Measurements from ENCODE around the gene ARHGEF1. TPM values are rescaled to one million over a fixed set of nuclear protein-coding genes. Genes with fewer than 3 reads are reported as not detected.

The ARHGEF1 gene
- total RNA-seq, 6 experiments from 2014 or later, result 63.8 to 73.3 (median 68.2) TPM

GRCh38 chr19:41876847-41877832 is 5.8 kb upstream of the ARHGEF1 start, which contains the start of gene CD79A:
Gene CD79A, plus strand, starts transcription at chr19:41877279. Its CDS starts 26 bp downstream, at chr19:41877305.
- H3K4me1 Mint-ChIP-seq (ENCODE audit: low read depth), result peaks cover 2% of the 10 kb centered on the region
- no peaks in the 10 kb centered on the region for H3K36me3 Mint-ChIP-seq (ENCODE audit: low read depth)
- no peak for DNase-seq
- H3K9me3 Mint-ChIP-seq, result no peaks in the 10 kb centered on the region
- no peak within 1 kb of the TSS for H3K27ac Mint-ChIP-seq
- no peak within 1 kb of the TSS for H3K4me3 Mint-ChIP-seq
- H3K27me3 Mint-ChIP-seq (ENCODE audit: insufficient read depth), result peaks cover 11% of the 10 kb centered on the region
- no peak for TF ChIP-seq CTCF (IDR thresholded peaks at IDR 0.05)

- TF ChIP-seq CTCF (IDR thresholded peaks at IDR 0.05), result no peak
- Mint-ChIP-seq H3K4me3 (no peak overlapping the region), H3K4me1 (ENCODE audit: low read depth) (peaks cover 9% of the 10 kb centered on the region), H3K36me3 (ENCODE audit: low read depth) (no peaks in the 10 kb centered on the region; the same call in 1 of the 2 replicates), H3K27me3 (ENCODE audit: insufficient read depth) (peaks cover 9% of the 10 kb centered on the region), H3K27ac (no peak overlapping the region), H3K9me3 (no peaks in the 10 kb centered on the region)
- DNase-seq, result no peak
These were observed 4.8 kb upstream of the ARHGEF1 start for GRCh38 chr19:41877916-41878905.

- Mint-ChIP-seq H3K36me3 (ENCODE audit: low read depth) (peaks cover 5% of the 10 kb centered on the region; the same call in 1 of the 2 replicates), H3K9me3 (no peaks in the 10 kb centered on the region), H3K4me1 (ENCODE audit: low read depth) (peaks cover 15% of the 10 kb centered on the region), H3K27me3 (ENCODE audit: insufficient read depth) (peaks cover 6% of the 10 kb centered on the region), H3K27ac (no peak overlapping the region), H3K4me3 (no peak overlapping the region)
- TF ChIP-seq CTCF (IDR thresholded peaks at IDR 0.05), result no peak
- DNase-seq, result no peak
These were observed 3.9 kb upstream of the ARHGEF1 start for GRCh38 chr19:41879080-41879479.

GRCh38 chr19:41879670-41880328 is 3.2 kb upstream of the ARHGEF1 start:
- H3K27ac Mint-ChIP-seq, result no peak overlapping the region
- no peak for DNase-seq
- no peaks in the 10 kb centered on the region for H3K9me3 Mint-ChIP-seq
- H3K27me3 Mint-ChIP-seq (ENCODE audit: insufficient read depth), result peaks cover 6% of the 10 kb centered on the region
- no peak for TF ChIP-seq CTCF (IDR thresholded peaks at IDR 0.05)
- H3K4me3 Mint-ChIP-seq, result no peak overlapping the region
- H3K36me3 Mint-ChIP-seq (ENCODE audit: low read depth), result peaks cover 5% of the 10 kb centered on the region; the same call in 1 of the 2 replicates
- peaks cover 17% of the 10 kb centered on the region for H3K4me1 Mint-ChIP-seq (ENCODE audit: low read depth)

GRCh38 chr19:41880329-41880708 is 2.7 kb upstream of the ARHGEF1 start:
- H3K4me3 Mint-ChIP-seq, result no peak overlapping the region

More at GRCh38 chr19:41880329-41880708, 2.7 kb upstream of the ARHGEF1 start:
- H3K9me3 Mint-ChIP-seq, result no peaks in the 10 kb centered on the region
- no peak for DNase-seq
- no peak for TF ChIP-seq CTCF (IDR thresholded peaks at IDR 0.05)
- peaks cover 5% of the 10 kb centered on the region; the same call in 1 of the 2 replicates for H3K36me3 Mint-ChIP-seq (ENCODE audit: low read depth)
- H3K27ac Mint-ChIP-seq, result no peak overlapping the region
- peaks cover 6% of the 10 kb centered on the region for H3K27me3 Mint-ChIP-seq (ENCODE audit: insufficient read depth)
- H3K4me1 Mint-ChIP-seq (ENCODE audit: low read depth), result peaks cover 22% of the 10 kb centered on the region
